ENCODE results near the gene ANKRD13A.
"Not testable (repeated sequence)": the region's sequence is repeated elsewhere in the genome, so short reads cannot be mapped to it uniquely, and the experiment has no call there.

Gene ANKRD13A

DNA sequence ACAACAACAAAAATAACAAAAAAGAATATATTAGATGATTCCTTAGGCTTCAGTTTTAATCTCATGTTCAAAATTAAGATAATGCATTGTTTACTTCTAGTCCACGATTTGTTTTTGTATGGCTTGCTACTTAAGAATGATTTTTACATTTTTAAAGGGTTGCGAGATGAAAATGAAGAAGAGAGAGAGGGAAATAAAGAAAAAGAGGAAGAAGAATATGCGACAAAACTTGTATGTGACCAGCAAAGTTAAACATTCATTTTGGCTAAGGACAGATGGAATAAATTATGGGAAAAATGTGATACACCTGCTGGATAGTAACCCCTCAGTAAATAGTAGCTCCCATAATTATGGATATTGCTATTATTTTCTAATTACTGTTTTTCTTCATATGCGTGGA is 1.8 kb upstream of the ANKRD13A start:
- no peaks in the 10 kb centered on the region for H3K9me3 ChIP-seq (ENCODE audit: low read length)
- no peak overlapping the region for H3K27ac ChIP-seq (ENCODE audit: low read depth, low read length)
- peaks cover 27% of the 10 kb centered on the region for H3K4me1 ChIP-seq (ENCODE audit: insufficient read depth, low read length)

DNA sequence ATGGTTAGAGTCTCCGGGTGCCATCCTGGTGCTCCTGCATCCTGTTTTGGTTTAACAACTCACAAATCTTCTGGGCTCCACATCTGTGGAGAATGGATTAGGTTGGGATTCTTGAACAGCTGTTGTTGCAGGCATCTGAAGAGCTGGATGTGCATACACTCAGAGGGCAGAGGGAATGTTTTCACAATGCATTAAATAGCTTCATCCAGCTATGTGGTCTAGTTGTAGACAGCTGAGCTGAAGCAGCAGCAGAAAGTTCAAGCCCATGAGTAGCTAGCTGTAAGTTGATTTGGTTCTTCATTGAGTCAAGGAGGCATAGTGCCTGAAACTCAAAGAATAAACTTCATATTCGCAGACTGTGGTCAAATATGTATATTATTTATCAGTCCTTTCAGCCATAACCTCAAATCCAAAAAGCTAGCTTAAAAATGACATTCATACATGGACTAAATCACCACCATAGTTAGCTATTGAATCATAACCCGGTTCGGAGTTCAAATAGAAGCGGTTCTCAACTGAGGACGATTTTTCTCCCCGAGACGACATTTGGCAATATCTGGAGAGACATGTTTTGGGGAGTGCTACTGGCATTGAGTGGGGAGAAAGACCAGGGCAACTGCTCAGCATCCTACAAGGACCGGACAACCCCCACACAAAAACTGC is 858 bp upstream of the ANKRD13A start:
- H3K4me1 ChIP-seq (ENCODE audit: insufficient read depth, low read length): peaks cover 27% of the 10 kb centered on the region
- H3K9me3 ChIP-seq (ENCODE audit: low read length): no peaks in the 10 kb centered on the region
- H3K27ac ChIP-seq (ENCODE audit: low read depth, low read length): peak overlapping the region; percentile 70
- no peaks in the 10 kb centered on the region for H3K27me3 ChIP-seq (ENCODE audit: control insufficient read depth in 1 of 2, insufficient read depth in 2 of 2, low read length in 2 of 2)
- H3K9ac ChIP-seq (ENCODE audit: low read length): no peak overlapping the region
- peak overlapping the region; percentile 63 to 87 for H3K4me3 ChIP-seq (ENCODE audit: low read depth in 1 of 2, low read length in 2 of 2)
- no peaks in the 10 kb centered on the region for H3K36me3 ChIP-seq (ENCODE audit: insufficient read depth, low read length)

More for the DNA sequence above, 1.8 kb upstream of the ANKRD13A start:
- Histone ChIP-seq H3K4me3 (ENCODE audit: low read depth in 1 of 2, low read length in 2 of 2) (no peak overlapping the region), H3K9ac (ENCODE audit: low read length) (no peak overlapping the region), H3K27me3 (ENCODE audit: control insufficient read depth in 1 of 2, insufficient read depth in 2 of 2, low read length in 2 of 2) (no peaks in the 10 kb centered on the region), H3K36me3 (ENCODE audit: insufficient read depth, low read length) (no peaks in the 10 kb centered on the region)

DNA sequence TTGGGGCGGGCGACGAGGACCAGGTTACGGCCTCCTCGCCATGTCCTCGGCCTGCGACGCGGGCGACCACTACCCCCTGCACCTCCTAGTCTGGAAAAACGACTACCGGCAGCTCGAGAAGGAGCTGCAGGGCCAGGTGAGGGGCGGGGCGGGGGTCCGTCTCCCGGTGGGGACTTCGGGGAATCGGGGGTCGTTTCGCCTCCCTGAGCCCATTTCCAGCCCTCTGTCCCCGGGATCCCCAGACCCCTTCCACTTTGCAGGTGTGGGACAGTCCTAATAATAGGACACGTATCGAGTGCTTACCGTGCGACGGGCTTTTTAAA is 380 bp downstream of the ANKRD13A start:
- Histone ChIP-seq H3K9ac (ENCODE audit: low read length) (peak overlapping the region; percentile 49), H3K9me3 (ENCODE audit: low read length) (no peaks in the 10 kb centered on the region), H3K4me3 (ENCODE audit: low read depth in 1 of 2, low read length in 2 of 2) (peak overlapping the region; percentile 63 to 87), H3K27ac (ENCODE audit: low read depth, low read length) (peak overlapping the region; percentile 60), H3K36me3 (ENCODE audit: insufficient read depth, low read length) (no peaks in the 10 kb centered on the region), H3K4me1 (ENCODE audit: insufficient read depth, low read length) (peaks cover 22% of the 10 kb centered on the region), H3K27me3 (ENCODE audit: control insufficient read depth in 1 of 2, insufficient read depth in 2 of 2, low read length in 2 of 2) (no peaks in the 10 kb centered on the region)

DNA sequence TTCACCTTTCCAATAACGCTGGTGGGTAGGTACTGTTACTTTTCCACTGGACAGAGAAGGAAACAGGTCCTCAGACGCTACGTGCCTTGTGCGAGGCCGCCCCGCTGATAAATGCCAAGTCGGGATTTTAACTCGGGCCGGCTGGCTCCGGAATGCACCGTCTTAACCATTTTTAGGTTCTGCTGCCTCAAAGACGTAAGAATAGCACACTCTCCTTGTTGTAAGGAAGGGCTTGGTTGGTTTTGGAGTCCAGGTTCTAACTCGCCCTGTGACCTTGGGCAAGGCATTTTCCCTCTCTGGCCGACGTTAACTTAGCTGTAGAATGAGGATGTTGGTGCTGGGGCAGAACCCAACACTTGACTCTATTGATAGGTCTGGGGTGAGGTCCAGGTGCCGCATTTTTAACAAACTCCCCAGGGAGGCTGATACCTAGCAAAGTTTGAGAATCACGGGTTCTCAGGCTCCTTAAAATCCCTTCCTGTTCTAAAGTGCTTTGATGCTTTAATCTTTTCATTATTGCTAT is 814 bp downstream of the ANKRD13A start:
- Histone ChIP-seq H3K4me3 (ENCODE audit: low read depth in 1 of 2, low read length in 2 of 2) (peak overlapping the region; percentile 63 to 87), H3K4me1 (ENCODE audit: insufficient read depth, low read length) (peaks cover 18% of the 10 kb centered on the region), H3K9me3 (ENCODE audit: low read length) (no peaks in the 10 kb centered on the region), H3K36me3 (ENCODE audit: insufficient read depth, low read length) (no peaks in the 10 kb centered on the region), H3K27ac (ENCODE audit: low read depth, low read length) (peak overlapping the region; percentile 60), H3K9ac (ENCODE audit: low read length) (peak overlapping the region; percentile 49), H3K27me3 (ENCODE audit: control insufficient read depth in 1 of 2, insufficient read depth in 2 of 2, low read length in 2 of 2) (no peaks in the 10 kb centered on the region)

DNA sequence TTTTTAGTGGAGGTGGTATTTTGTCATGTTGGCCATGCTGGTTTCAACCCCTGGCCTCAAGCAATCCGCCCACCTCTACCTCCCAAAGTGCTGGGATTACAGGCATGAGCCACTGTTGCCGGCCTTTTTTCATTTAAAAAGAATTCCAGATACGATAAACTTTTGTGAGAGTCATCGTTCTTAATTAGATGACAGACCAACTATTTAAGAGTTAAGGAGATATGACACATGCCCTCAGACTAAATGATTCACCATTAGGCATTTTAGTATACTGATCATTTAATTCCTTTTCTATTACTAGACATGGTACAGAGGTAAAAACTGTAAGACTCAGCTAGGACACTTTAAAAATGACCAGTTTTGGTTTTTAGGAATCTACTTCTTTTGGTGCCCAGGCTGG is 2.4 kb downstream of the ANKRD13A start:
- Histone ChIP-seq H3K27me3 (ENCODE audit: control insufficient read depth in 1 of 2, insufficient read depth in 2 of 2, low read length in 2 of 2) (no peaks in the 10 kb centered on the region), H3K9me3 (ENCODE audit: low read length) (no peaks in the 10 kb centered on the region), H3K4me1 (ENCODE audit: insufficient read depth, low read length) (peaks cover 15% of the 10 kb centered on the region), H3K27ac (ENCODE audit: low read depth, low read length) (no peak overlapping the region), H3K9ac (ENCODE audit: low read length) (no peak overlapping the region), H3K4me3 (ENCODE audit: low read depth in 1 of 2, low read length in 2 of 2) (no peak overlapping the region), H3K36me3 (ENCODE audit: insufficient read depth, low read length) (no peaks in the 10 kb centered on the region)

DNA sequence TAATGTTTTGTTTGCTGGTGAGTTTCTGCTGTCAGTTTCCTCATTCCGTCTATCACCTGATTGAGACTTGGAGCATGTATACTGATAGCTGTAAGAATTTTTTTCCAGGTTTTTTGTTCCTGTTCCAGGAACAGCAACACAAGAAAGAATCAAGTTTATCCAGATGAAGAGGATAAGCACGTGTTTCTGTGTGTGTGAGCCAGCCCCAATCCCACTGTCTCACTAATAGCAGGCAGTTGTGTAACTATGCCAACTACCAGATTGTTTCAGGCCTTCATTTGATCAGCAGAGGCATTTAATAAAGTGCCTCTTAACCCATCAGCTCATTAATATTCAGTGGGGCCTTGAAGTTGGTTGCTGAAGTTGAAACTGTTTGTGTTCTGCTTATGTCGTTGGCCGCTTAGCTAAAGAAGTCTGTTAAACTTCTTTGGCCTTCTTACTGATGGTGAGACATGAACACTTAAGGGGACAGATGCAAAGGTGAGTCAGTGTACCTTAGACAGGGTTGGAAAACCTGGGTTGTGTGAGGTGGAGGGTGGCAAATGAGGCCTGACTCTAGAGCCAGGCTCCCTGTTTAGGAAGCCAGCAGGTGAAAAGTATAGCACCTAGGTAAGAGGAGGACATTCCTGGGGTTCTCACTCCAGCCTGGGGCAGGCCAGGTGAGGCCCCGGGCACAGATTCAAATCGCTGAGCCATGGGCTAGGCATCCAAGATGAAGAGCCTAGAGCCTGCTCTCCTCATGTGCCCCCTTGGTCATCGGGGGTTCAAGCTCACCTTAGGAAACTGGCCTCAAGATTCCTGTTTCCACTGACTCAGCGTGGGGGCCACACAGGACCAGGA is 3.7 kb downstream of the ANKRD13A start:
- no peak overlapping the region for H3K4me3 ChIP-seq (ENCODE audit: low read depth in 1 of 2, low read length in 2 of 2)
- no peaks in the 10 kb centered on the region for H3K9me3 ChIP-seq (ENCODE audit: low read length)
- no peak overlapping the region for H3K9ac ChIP-seq (ENCODE audit: low read length)
- no peak overlapping the region for H3K27ac ChIP-seq (ENCODE audit: low read depth, low read length)
- no peaks in the 10 kb centered on the region for H3K36me3 ChIP-seq (ENCODE audit: insufficient read depth, low read length)
- H3K27me3 ChIP-seq (ENCODE audit: control insufficient read depth in 1 of 2, insufficient read depth in 2 of 2, low read length in 2 of 2): no peaks in the 10 kb centered on the region
- H3K4me1 ChIP-seq (ENCODE audit: insufficient read depth, low read length): peaks cover 15% of the 10 kb centered on the region

DNA sequence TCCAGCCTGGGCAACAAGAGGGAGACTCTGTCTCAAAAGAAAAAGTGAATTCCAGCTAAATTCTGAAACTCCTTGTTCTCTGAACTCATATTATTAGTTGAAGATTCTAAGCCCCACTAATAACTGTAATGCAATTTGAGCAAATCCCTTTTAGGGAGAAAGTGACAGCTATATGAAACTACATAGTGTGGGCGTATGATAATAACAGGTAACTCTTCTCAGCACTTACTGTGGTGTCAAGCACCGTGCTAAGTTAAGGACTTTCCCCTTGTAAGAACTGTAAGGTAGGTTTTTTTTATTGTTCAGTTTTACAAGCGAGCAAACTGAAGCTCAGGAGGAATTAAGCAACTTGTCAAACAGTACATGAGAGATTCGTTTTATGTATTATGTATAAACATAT is 5.4 kb downstream of the ANKRD13A start:
- H3K27ac ChIP-seq (ENCODE audit: low read depth, low read length): no peak overlapping the region
- no peak overlapping the region for H3K4me3 ChIP-seq (ENCODE audit: low read depth in 1 of 2, low read length in 2 of 2)
- no peaks in the 10 kb centered on the region for H3K9me3 ChIP-seq (ENCODE audit: low read length)
- no peaks in the 10 kb centered on the region for H3K36me3 ChIP-seq (ENCODE audit: insufficient read depth, low read length)
- H3K27me3 ChIP-seq (ENCODE audit: control insufficient read depth in 1 of 2, insufficient read depth in 2 of 2, low read length in 2 of 2): no peaks in the 10 kb centered on the region
- no peak overlapping the region for H3K9ac ChIP-seq (ENCODE audit: low read length)
- peaks cover 6% of the 10 kb centered on the region for H3K4me1 ChIP-seq (ENCODE audit: insufficient read depth, low read length)

DNA sequence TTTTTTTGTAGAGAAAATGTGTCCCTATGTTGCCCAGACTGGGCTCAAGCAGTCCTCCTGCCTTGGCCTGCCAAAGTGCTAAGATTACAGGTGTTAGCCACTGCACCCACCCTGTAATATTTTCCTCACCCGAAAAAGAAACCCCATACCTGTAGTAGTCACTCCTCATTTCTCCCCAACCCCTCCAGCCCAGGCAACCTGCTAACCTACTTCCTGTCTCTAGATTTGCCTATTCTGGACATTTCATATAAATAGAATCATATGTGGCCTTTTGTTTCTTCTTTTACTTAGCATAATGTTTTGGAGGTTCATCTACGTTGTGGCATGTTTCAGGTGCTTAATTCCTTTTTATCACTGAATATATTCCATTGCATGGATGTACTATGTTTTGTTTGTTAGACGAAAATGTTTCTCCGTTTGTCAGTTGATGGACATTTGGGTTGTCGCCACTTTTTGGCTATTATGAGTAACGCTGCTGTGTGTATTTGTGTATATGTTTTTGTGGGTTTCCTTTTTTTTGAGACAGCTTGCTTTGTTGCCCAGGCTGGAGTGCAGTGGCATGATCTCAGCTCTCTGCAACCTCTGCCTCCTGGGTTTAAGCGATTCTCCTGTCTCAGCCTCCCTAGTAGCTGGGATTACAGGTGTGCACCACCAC is 6.2 kb downstream of the ANKRD13A start:
- Histone ChIP-seq H3K9ac (ENCODE audit: low read length) (no peak overlapping the region), H3K36me3 (ENCODE audit: insufficient read depth, low read length) (no peaks in the 10 kb centered on the region), H3K27me3 (ENCODE audit: control insufficient read depth in 1 of 2, insufficient read depth in 2 of 2, low read length in 2 of 2) (no peaks in the 10 kb centered on the region), H3K27ac (ENCODE audit: low read depth, low read length) (no peak overlapping the region), H3K9me3 (ENCODE audit: low read length) (no peaks in the 10 kb centered on the region), H3K4me3 (ENCODE audit: low read depth in 1 of 2, low read length in 2 of 2) (no peak overlapping the region), H3K4me1 (ENCODE audit: insufficient read depth, low read length) (peaks cover 1% of the 10 kb centered on the region)

DNA sequence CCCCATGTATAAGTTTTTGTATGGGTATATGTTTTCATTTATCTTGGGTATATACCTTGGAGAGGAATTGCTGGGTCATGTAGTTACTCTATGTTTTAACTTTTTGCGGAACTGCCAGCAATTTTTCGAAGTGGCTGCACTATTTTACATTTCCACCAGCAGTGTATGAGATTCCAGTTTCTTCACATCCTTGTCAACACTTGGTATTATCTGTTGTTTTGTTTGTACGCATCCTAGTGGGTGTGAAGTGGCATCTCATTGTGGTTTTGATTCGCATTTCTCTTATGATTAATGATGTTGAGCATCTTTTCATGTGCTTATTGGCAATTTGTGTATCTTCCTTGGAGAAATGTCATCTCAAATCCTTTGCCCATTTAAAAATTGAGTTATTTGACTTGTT is 6.9 kb downstream of the ANKRD13A start:
- Histone ChIP-seq H3K27me3 (ENCODE audit: control insufficient read depth in 1 of 2, insufficient read depth in 2 of 2, low read length in 2 of 2) (no peaks in the 10 kb centered on the region), H3K9me3 (ENCODE audit: low read length) (no peaks in the 10 kb centered on the region), H3K4me1 (ENCODE audit: insufficient read depth, low read length) (no peaks in the 10 kb centered on the region), H3K27ac (ENCODE audit: low read depth, low read length) (no peak overlapping the region), H3K9ac (ENCODE audit: low read length) (no peak overlapping the region), H3K4me3 (ENCODE audit: low read depth in 1 of 2, low read length in 2 of 2) (no peak overlapping the region), H3K36me3 (ENCODE audit: insufficient read depth, low read length) (no peaks in the 10 kb centered on the region)

DNA sequence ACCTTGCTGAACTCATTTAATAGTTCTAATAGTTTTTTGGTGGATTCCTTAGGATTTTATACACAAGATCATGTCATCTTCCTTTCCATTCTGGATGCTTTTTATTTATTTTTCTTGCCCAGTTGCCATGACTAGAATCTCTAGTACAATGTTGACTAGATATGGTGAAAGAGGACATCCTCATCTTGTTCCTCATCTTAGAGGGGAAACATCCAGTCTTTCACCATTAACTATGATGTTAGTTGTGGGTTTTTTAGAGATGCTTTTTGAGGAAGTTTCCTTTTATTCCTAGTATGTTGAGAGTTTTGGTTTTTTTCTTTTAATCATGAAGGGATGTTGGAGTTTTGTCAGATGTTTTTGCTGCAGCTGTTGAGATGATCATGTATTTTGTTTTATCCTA is 8.7 kb downstream of the ANKRD13A start:
- Histone ChIP-seq H3K27ac (ENCODE audit: low read depth, low read length) (no peak overlapping the region), H3K9me3 (ENCODE audit: low read length) (no peaks in the 10 kb centered on the region), H3K9ac (ENCODE audit: low read length) (no peak overlapping the region), H3K4me3 (ENCODE audit: low read depth in 1 of 2, low read length in 2 of 2) (no peak overlapping the region), H3K36me3 (ENCODE audit: insufficient read depth, low read length) (peaks cover 10% of the 10 kb centered on the region), H3K4me1 (ENCODE audit: insufficient read depth, low read length) (no peaks in the 10 kb centered on the region), H3K27me3 (ENCODE audit: control insufficient read depth in 1 of 2, insufficient read depth in 2 of 2, low read length in 2 of 2) (no peaks in the 10 kb centered on the region)

DNA sequence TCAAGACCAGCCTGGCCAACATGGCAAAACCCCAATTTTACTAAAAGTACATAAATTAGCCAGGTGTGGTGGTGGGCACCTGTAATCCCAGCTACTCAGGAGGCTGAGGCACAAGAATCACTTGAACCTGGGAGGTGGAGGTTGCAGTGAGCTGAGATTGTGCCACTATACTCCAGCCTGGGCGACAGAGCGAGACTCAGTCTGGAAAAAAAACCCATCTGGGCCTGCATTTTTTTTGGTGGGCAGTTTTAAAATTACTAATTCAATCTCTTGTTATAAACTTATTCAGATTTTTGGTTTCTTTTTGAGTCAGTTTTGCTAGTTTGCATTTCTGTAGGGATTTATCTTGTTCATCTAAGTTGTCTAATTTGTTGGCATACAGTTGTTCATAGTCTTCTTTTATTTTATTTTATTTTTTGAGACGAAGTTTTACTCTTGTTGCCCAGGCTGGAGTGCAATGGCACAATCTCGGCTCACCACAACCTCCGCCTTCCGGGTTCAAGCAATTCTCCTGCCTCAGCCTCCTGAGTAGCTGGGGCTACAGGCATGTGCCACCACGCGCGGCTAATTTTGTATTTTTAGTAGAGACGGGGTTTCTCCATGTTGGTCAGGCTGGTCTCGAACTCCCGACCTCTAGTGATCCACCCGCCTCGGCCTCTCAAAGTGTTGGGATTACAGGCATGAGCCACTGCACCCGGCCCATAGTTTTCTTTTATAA is 9.6 kb downstream of the ANKRD13A start:
- not testable (repeated sequence) for H3K9ac ChIP-seq (ENCODE audit: low read length); H3K4me1 ChIP-seq (ENCODE audit: insufficient read depth, low read length); H3K27me3 ChIP-seq (ENCODE audit: control insufficient read depth in 1 of 2, insufficient read depth in 2 of 2, low read length in 2 of 2); H3K9me3 ChIP-seq (ENCODE audit: low read length); H3K4me3 ChIP-seq (ENCODE audit: low read depth in 1 of 2, low read length in 2 of 2); H3K27ac ChIP-seq (ENCODE audit: low read depth, low read length)
- H3K36me3 ChIP-seq (ENCODE audit: insufficient read depth, low read length): peaks cover 15% of the 10 kb centered on the region
